GM13977 (cell line): ENCODE results near the gene THOC7.

Experiments used
- DNase-seq: peaks from one replicate; pipeline ENCODE4 v3.0.0; 2012; ENCODE audit warnings: low spot score
- CTCF ChIP-seq: IDR thresholded peaks from 2 replicates; pipeline ENCODE4 v1.5.1; 2012; ENCODE audit warnings: mild to moderate bottlenecking, control low read depth; ENCODE audit not compliant: insufficient read depth; ENCODE audit errors: extremely low read depth, missing control alignments
- in situ Hi-C: fragments of 300-500 bp; cut with MboI; formaldehyde crosslinking; loops from one replicate; pipeline ENCODE4 v1.12.0; 2022; ENCODE audit warnings: low sequenced_read_pairs, low pct_unique_long_range_greater_than_20kb, mixed read lengths, inconsistent platforms; ENCODE audit not compliant: unreplicated experiment

THOC7 gene

DNA sequence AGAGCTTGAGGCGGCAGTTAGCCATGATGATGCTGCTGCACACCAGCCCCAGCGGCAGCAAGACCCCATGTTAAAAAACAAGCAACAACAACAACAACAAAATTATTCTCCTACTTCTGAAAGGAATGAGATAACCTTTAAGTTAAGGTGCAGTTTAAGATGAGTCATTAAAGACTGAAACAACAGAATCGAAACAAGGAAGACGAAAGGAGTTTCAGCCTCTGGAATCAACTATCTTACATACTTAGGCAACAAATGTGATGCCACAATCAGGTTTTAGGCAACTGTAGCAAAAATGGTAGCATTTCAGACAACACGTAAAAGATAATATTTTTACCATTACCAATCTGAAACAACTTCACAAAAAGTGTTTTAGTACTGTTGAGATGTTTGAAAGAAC is 36.4 kb upstream of the THOC7 start:
- no peak for DNase-seq
- in situ Hi-C loops = no loop called here
- no peak for TF ChIP-seq CTCF

DNA sequence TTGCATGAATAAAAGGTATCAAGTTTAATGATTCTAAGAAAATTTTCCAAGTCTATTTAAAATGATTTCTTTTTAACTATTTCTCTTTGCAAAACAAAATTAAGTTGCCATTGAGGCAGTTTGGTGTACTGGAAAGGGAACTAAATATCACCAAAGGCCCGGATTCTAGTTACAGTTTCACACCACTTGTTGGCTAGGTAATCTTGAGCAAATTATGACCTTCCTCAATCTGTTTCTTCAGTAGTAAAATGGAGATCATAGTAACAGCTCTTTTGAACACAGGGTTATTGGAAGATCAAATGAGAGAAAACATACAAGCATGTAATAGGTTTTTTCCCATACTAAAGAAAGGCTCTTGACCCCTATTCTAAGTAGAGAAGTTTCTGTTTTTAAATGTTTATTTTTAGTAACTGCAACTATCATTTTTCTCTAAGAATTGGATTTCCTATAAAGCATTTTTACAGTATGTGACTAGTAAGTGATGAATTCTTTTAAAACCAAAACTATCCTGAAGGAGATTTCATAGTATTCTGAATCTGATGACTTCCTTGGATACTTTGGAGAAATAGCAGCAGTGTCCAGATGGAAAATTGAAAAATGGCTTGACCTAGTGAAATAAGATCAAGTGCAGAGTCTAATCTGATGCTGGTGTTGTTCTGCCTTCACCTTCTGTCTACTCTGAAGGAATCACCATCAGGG is 32.9 kb upstream of the THOC7 start:
- in situ Hi-C loops = no loop called here

DNA sequence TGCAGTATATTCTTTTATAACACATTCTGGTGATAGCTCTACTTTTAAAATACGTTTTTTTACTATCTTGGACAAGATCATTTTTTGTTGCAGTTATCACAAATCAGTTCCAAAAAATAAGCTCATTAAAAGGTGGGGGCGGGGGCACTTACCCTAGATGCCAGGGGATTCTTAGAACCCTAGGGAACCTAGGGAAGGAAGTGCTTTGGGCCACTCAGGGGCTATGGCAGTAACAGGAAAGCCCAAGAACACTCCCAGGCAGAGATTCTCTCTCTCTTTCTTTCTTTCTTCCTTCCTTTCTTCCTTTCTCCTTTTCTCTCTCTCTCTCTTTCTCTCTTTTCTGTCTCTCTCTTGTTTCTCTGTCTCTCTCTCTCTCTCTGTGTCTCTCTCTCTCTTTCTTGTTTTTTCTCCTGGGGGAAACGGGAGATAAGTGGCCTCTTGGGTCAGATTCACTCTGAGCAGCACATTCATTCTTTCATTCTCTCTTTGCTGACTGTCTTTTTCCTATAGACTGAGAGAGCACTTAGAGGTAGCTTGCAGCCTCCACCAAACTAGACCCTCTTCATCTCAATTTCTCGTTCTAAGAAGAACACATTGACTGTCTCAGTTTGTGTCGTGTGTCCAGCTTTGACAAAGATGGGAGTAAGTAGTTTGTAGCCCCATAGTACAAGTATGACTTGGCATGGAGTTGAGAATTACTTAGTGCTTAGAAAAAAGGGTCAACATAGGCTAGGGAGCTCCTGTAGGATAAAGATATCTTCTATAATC is 32.0 kb upstream of the THOC7 start:
- no peak for TF ChIP-seq CTCF
- in situ Hi-C loops = no loop called here
- DNase-seq = no peak

More for the DNA sequence above, 32.9 kb upstream of the THOC7 start:
- no peak for TF ChIP-seq CTCF
- peak; percentile 27 for DNase-seq

- TF ChIP-seq CTCF = no peak
- no peak for DNase-seq
- in situ Hi-C loops = no loop called here
These were observed 29.3 kb upstream of the THOC7 start for GRCh38 chr3:63892773-63893352.

DNA sequence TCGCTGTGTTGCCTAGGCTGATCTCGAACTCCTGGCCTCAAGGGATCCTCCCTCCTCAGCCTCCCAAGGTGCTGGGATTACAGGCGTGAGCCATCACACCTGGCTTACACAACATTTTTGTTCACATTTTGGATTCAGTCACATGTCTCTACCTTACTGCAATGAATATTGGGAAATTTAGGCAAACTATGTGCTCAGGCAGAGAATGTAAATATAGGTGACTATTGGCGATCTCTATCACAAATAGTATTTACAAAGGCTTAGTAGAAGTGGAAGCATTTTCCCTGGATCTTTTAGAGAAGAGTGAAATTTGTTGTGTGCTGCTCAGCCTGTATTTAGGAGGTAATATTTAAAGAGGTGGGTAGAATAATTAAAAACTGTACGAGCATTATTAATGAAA is 27.9 kb upstream of the THOC7 start:
- in situ Hi-C loops = no loop called here
- DNase-seq = no peak
- TF ChIP-seq CTCF = no peak

GRCh38 chr3:63886858-63887257 is 23.3 kb upstream of the THOC7 start:
- in situ Hi-C loops = no loop called here
- no peak for TF ChIP-seq CTCF

More at GRCh38 chr3:63886858-63887257, 23.3 kb upstream of the THOC7 start:
- no peak for DNase-seq
